GM12878 (cell line): Measurements from ENCODE around the gene OR52N4. TPM values are rescaled to one million over a fixed set of nuclear protein-coding genes. Genes with fewer than 3 reads are reported as not detected.

Experiments
- ATAC-seq: fragments of 200-7000 bp; cut with Tn5 transposase; 3 replicates; pipeline ENCODE4 v1.9.1; 2020; ENCODE audit warnings: mild to moderate bottlenecking, moderate library complexity
- Bru-seq: library from RNA; stranded (reverse); fragments of 400-500 nt; gene quantifications from one replicate; lab custom pipeline; 2021; lab: Mats Ljungman, UMichigan
- BruChase-seq, 2 experiments: library from RNA; stranded (reverse); fragments of 400-500 nt; gene quantifications; one replicate each; lab custom pipeline; 2021; lab: Mats Ljungman, UMichigan
- BruUV-seq: library from RNA; stranded (reverse); fragments of 400-500 nt; replicated peaks from 2 replicates; lab custom pipeline; 2021; lab: Mats Ljungman, UMichigan
- CTCF ChIA-PET: fragments of 300-600 bp; sonication (Branson Sonifier 250); formaldehyde crosslinking; extraction: SDS; loops from one replicate; lab custom pipeline; 2021; ENCODE audit warnings: inconsistent platforms; lab: Yijun Ruan, JAX
- POLR2A ChIA-PET: fragments of 350-600 bp; formaldehyde crosslinking; extraction: SDS; loops from one replicate; lab custom pipeline; 2021; ENCODE audit warnings: inconsistent platforms; lab: Charles Lee
- RAD21 ChIA-PET: fragments of 300-600 bp; sonication (Branson Sonifier 250); formaldehyde crosslinking; loops from one replicate; lab custom pipeline; 2023; ENCODE audit warnings: antibody characterized with exemption; ENCODE audit not compliant: unreplicated experiment; lab: Charles Lee
- SMC1A ChIA-PET: fragments of 300-600 bp; sonication (Branson Sonifier 250); formaldehyde crosslinking; loops from one replicate; lab custom pipeline; 2023; ENCODE audit not compliant: unreplicated experiment, uncharacterized antibody; lab: Charles Lee
- DNase-seq: peaks from one replicate; pipeline ENCODE4 v3.0.0-alpha.2; 2011; ENCODE audit warnings: low read depth, low spot score
- FAIRE-seq: peaks from 3 replicates; lab custom pipeline; 2011; peaks lifted over from hg19 to GRCh38; lab: Jason Lieb, UNC
- H2AFZ ChIP-seq: 2 replicates; pipeline ENCODE4 v1.6.0; 2011; ENCODE audit warnings: low read depth, low read length, control low read depth; ENCODE audit not compliant: control insufficient read depth
- H3K27ac ChIP-seq: 2 replicates; pipeline ENCODE4 v1.5.1; 2011; ENCODE audit warnings: control low read depth; ENCODE audit not compliant: control insufficient read depth, insufficient read depth
- H3K27me3 ChIP-seq, 2 experiments: replicated peaks in 1 of 2; 2 replicates each; pipeline versions ENCODE4 v1.6.0 to v1.6.1; 2011; ENCODE audit warnings: low read length in 1 of 2; ENCODE audit not compliant: control insufficient read depth in 2 of 2, insufficient read depth in 2 of 2
- H3K36me3 ChIP-seq, 2 experiments: 2 replicates each; pipeline ENCODE4 v1.5.1; 2011; ENCODE audit warnings: low read length in 1 of 2; ENCODE audit not compliant: control insufficient read depth in 2 of 2, insufficient read depth in 2 of 2
- H3K4me1 ChIP-seq: 2 replicates; pipeline ENCODE4 v1.6.1; 2011; ENCODE audit warnings: mild to moderate bottlenecking, low read length, moderate library complexity, mixed read lengths; ENCODE audit not compliant: control insufficient read depth, insufficient read depth
- H3K4me2 ChIP-seq: 2 replicates; pipeline ENCODE4 v1.6.0; 2011; ENCODE audit warnings: control low read depth; ENCODE audit not compliant: control insufficient read depth, insufficient read depth
- H3K4me3 ChIP-seq: fragments of 200-600 bp; sonication (generic); 2 replicates; pipeline ENCODE4 v1.5.1; 2016
- H3K79me2 ChIP-seq: 2 replicates; pipeline ENCODE4 v1.6.0; 2011; ENCODE audit warnings: low read length; ENCODE audit not compliant: control insufficient read depth, insufficient read depth
- H3K9ac ChIP-seq: 2 replicates; pipeline ENCODE4 v1.8.0; 2011; ENCODE audit warnings: low read length, control low read depth, mixed read lengths; ENCODE audit not compliant: control insufficient read depth, insufficient read depth
- H3K9me3 ChIP-seq: replicated peaks from 3 replicates; pipeline ENCODE4 v1.5.1; 2011; ENCODE audit warnings: mild to moderate bottlenecking, low read length; ENCODE audit not compliant: control insufficient read depth, insufficient read depth
- H4K20me1 ChIP-seq: 2 replicates; pipeline ENCODE4 v1.6.0; 2011; ENCODE audit not compliant: control insufficient read depth, insufficient read depth
- FOXK2 ChIP-seq: fragments of 450-650 bp; IDR thresholded peaks from 2 replicates; pipeline ENCODE4 v1.6.1; 2017; ENCODE audit warnings: mild to moderate bottlenecking, moderate library complexity
- IRF4 ChIP-seq: IDR thresholded peaks from 2 replicates; pipeline ENCODE4 v1.6.1; 2011; ENCODE audit warnings: low read depth, low read length
- MEF2A ChIP-seq: IDR thresholded peaks from 2 replicates; pipeline ENCODE4 v1.6.1; 2011; ENCODE audit warnings: low read depth, mild to moderate bottlenecking, low read length, moderate library complexity; ENCODE audit not compliant: insufficient read depth
- RCOR1 ChIP-seq: conservative IDR thresholded peaks from 2 replicates; pipeline ENCODE4 v1.6.1; 2012; ENCODE audit warnings: low read depth, low read length, improper control_type of control experiment
- SMAD1 ChIP-seq: fragments of 450-650 bp; IDR thresholded peaks from 2 replicates; pipeline ENCODE4 v1.6.1; 2018; ENCODE audit warnings: mild to moderate bottlenecking, low read depth; ENCODE audit not compliant: partially characterized antibody
- SMAD5 ChIP-seq: IDR thresholded peaks from 2 replicates; pipeline ENCODE4 v1.6.1; 2016; ENCODE audit warnings: antibody characterized with exemption, low read depth
- WGBS: methylation state at CpG from one replicate; pipeline ENCODE4 v1.1.6; 2016; ENCODE audit warnings: low lambda C conversion rate; ENCODE audit not compliant: insufficient replicate concordance, insufficient coverage; ENCODE audit errors: missing lambda C conversion rate; 5-methylcytosine and 5-hydroxymethylcytosine counted together
- in situ Hi-C: fragments of 300-500 bp; cut with MboI; formaldehyde crosslinking; loops from 9 replicates; pipeline ENCODE4 v1.14.3; 2018; ENCODE audit warnings: mixed read lengths
- intact Hi-C: fragments of 100-400 bp; cut with micrococcal nuclease; formaldehyde crosslinking; loops from one replicate; pipeline ENCODE4 v1.14.2; 2022; ENCODE audit not compliant: unreplicated experiment
- long read RNA-seq, 2 experiments: library from polyadenylated mRNA; unstranded; transcript quantifications; one replicate each; pipeline ENCODE4 v2.0.0, GENCODE V29; 2019 to 2020
- polyA minus RNA-seq, 3 experiments: library from RNA; depleted of rRNA, polyadenylated mRNA; stranded (reverse); fragments of >200 nt; gene quantifications; 2 replicates each; pipeline ENCODE4 v1.2.3, GENCODE V29; 2011
- polyA plus RNA-seq, 11 experiments: library from polyadenylated mRNA; depleted of rRNA in 4 of 11; unstranded in 6 of 11; stranded (reverse) in 5 of 11; fragments of >200 nt; fragmentation: Nextera tagmentation in 4 of 11; fragmentation: Illumina TruSeq in 1 of 11; extraction: Ambion mirVana in 4 of 11; extraction: Trizol in 1 of 11; gene quantifications; 1 replicate in 1 of 11; 2 replicates in 10 of 11; pipeline versions ENCODE4 v1.2.1 to v1.2.3, GENCODE V29; 2011 to 2016; ENCODE audit warnings: inconsistent platforms in 2 of 11, missing spikeins in 2 of 11, low read depth in 1 of 11
- total RNA-seq, 4 experiments: library from RNA; depleted of rRNA in 3 of 4; stranded (reverse); fragments of >200 nt in 3 of 4; fragmentation: Illumina TruSeq in 1 of 4; extraction: Trizol in 1 of 4; gene quantifications; 2 replicates each; pipeline versions ENCODE4 v1.2.1 to v1.2.3, GENCODE V29; 2013 to 2021
- TF ChIP-seq, protein P1 (sequence below): IDR thresholded peaks from 2 replicates; pipeline ENCODE4 v1.6.1; 2011; ENCODE audit warnings: low read depth, mild to moderate bottlenecking, low read length, moderate library complexity, borderline replicate concordance; ENCODE audit errors: extremely low read depth
- TF ChIP-seq, protein P2 (sequence below), 3 experiments: IDR thresholded peaks in 2 of 3; conservative IDR thresholded peaks in 1 of 3; 2 replicates each; pipeline ENCODE4 v1.5.1; 2011; ENCODE audit warnings: low read depth in 3 of 3, low read length in 3 of 3, mild to moderate bottlenecking in 3 of 3, control low read depth in 2 of 3, moderate library complexity in 2 of 3, inconsistent platforms in 1 of 3, mixed read lengths in 1 of 3; ENCODE audit not compliant: control insufficient read depth in 2 of 3, insufficient read depth in 1 of 3; ENCODE audit errors: extremely low read depth in 1 of 3
- TF ChIP-seq, protein P3 (sequence below): fragments of 450-650 bp; IDR thresholded peaks from 2 replicates; pipeline ENCODE4 v1.6.1; 2017; ENCODE audit warnings: low read depth, mild to moderate bottlenecking, moderate library complexity
- TF ChIP-seq, protein P4 (sequence below): fragments of 450-650 bp; IDR thresholded peaks from 2 replicates; pipeline ENCODE4 v1.6.1; 2016; ENCODE audit warnings: mild to moderate bottlenecking
- TF ChIP-seq, protein P5 (sequence below): IDR thresholded peaks from 2 replicates; pipeline ENCODE4 v1.6.1; 2012; ENCODE audit warnings: low read length, inconsistent platforms

Gene OR52N4
- total RNA-seq (2013; cell fraction: nucleolus; rRNA removed): 20.5 and 20.7 TPM in 2 replicates
- 0.85 and 1.3 TPM in 2 replicates for total RNA-seq (2014; rRNA removed)
- total RNA-seq (2014; rRNA removed; fragmentation: Illumina TruSeq; extraction: Trizol): 0.67 and 0.83 TPM in 2 replicates
- total RNA-seq (2021): 0.37 and 0.41 TPM in 2 replicates
- polyA plus RNA-seq (2011; ENCODE audit: low read depth): 0.41 TPM
- polyA plus RNA-seq (2011; rRNA removed): 8.6 and 9.4 TPM in 2 replicates
- polyA plus RNA-seq (2011; cell fraction: cytosol; rRNA removed): 4.1 and 7.3 TPM in 2 replicates
- polyA plus RNA-seq (2011; cell fraction: nucleus; rRNA removed): 11.8 and 21.9 TPM in 2 replicates
- polyA plus RNA-seq (2012): 0.94 and 0.97 TPM in 2 replicates
- polyA plus RNA-seq (2014; fragmentation: Illumina TruSeq; extraction: Trizol): 0.76 and 1.7 TPM in 2 replicates
- polyA plus RNA-seq (2014; fragmentation: Nextera tagmentation; extraction: Ambion mirVana): under 1 TPM; 0.16 to 0.35 TPM
- 0.33 and 1.2 TPM in 2 replicates for polyA plus RNA-seq (2014; rRNA removed)
- under 1 TPM in 1 of 2 experiments, not detected in 1; 0.21 TPM for polyA plus RNA-seq (2016; fragmentation: Nextera tagmentation; extraction: Ambion mirVana)
- polyA minus RNA-seq (2011; rRNA and poly(A)+ RNA removed): 7.0 and 12.8 TPM in 2 replicates
- not detected in 2 replicates for polyA minus RNA-seq (2011; cell fraction: cytosol; rRNA and poly(A)+ RNA removed)
- 8.3 and 9.4 TPM in 2 replicates for polyA minus RNA-seq (2011; cell fraction: nucleus; rRNA and poly(A)+ RNA removed)
- percentile 64 among the genes with signal in this experiment for Bru-seq, nascent RNA
- percentile 73 among the genes with signal in this experiment for BruChase-seq, experiment 1, labeled RNA remaining after a 6-hour chase
- percentile 76 among the genes with signal in this experiment for BruChase-seq, experiment 2, labeled RNA remaining after a 2-hour chase
- long read RNA-seq, experiment 1: 0 reads
- long read RNA-seq, experiment 2: 0 reads

DNA sequence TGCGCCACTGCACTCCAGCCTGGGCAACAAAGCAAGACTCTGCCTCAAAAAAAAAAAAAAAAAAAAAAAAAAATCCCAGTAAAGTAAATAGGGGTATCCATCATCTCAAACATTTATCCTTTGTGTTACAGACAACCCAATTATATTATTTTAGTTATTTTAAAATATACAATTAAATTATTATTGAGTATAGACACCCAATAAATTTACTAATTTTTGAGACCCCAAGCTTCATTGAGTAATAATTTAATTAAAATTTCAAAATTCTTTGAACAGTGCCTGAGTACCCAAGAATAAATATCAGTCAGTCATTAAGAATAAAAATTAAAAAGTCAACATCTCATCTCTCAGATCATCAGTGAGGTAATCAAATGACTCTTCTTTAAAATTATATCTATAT, at the start of gene OR52N4:
Gene OR52N4, plus strand, starts transcription at position 301 of the 400 bp plus-strand sequence. CDS start 498 bp downstream, outside the sequence.
- no peaks in the 10 kb centered on the region for H4K20me1 ChIP-seq
- RAD21 ChIA-PET: no interaction called here
- FAIRE-seq (no peak), ATAC-seq (no peak), DNase-seq (no peak)
- no peaks in the 10 kb centered on the region for H3K27me3 ChIP-seq
- H3K4me1 ChIP-seq: no peaks in the 10 kb centered on the region
- no peaks in the 10 kb centered on the region for H3K36me3 ChIP-seq
- no peak within 1 kb of the TSS for H3K27ac ChIP-seq
- no peak within 1 kb of the TSS for H3K9ac ChIP-seq
- no peaks in the 10 kb centered on the region for H3K9me3 ChIP-seq
- TF ChIP-seq RCOR1 (no peak), MEF2A (no peak), SMAD5 (no peak), FOXK2 (no peak), IRF4 (no peak), SMAD1 (no peak)
- TF ChIP-seq, protein P1, sequence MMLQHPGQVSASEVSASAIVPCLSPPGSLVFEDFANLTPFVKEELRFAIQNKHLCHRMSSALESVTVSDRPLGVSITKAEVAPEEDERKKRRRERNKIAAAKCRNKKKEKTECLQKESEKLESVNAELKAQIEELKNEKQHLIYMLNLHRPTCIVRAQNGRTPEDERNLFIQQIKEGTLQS: no peak
- TF ChIP-seq, protein P2, sequence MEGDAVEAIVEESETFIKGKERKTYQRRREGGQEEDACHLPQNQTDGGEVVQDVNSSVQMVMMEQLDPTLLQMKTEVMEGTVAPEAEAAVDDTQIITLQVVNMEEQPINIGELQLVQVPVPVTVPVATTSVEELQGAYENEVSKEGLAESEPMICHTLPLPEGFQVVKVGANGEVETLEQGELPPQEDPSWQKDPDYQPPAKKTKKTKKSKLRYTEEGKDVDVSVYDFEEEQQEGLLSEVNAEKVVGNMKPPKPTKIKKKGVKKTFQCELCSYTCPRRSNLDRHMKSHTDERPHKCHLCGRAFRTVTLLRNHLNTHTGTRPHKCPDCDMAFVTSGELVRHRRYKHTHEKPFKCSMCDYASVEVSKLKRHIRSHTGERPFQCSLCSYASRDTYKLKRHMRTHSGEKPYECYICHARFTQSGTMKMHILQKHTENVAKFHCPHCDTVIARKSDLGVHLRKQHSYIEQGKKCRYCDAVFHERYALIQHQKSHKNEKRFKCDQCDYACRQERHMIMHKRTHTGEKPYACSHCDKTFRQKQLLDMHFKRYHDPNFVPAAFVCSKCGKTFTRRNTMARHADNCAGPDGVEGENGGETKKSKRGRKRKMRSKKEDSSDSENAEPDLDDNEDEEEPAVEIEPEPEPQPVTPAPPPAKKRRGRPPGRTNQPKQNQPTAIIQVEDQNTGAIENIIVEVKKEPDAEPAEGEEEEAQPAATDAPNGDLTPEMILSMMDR (IDR thresholded peaks at IDR 0.05 in 2 of 3, conservative IDR thresholded peaks at IDR 0.05 in 1 of 3; ENCODE audit: control insufficient read depth in 2 of 3, extremely low read depth in 1 of 3, insufficient read depth in 1 of 3, low read depth in 3 of 3, low read length in 3 of 3): no peak
- TF ChIP-seq, protein P3, sequence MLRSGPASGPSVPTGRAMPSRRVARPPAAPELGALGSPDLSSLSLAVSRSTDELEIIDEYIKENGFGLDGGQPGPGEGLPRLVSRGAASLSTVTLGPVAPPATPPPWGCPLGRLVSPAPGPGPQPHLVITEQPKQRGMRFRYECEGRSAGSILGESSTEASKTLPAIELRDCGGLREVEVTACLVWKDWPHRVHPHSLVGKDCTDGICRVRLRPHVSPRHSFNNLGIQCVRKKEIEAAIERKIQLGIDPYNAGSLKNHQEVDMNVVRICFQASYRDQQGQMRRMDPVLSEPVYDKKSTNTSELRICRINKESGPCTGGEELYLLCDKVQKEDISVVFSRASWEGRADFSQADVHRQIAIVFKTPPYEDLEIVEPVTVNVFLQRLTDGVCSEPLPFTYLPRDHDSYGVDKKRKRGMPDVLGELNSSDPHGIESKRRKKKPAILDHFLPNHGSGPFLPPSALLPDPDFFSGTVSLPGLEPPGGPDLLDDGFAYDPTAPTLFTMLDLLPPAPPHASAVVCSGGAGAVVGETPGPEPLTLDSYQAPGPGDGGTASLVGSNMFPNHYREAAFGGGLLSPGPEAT: no peak
- TF ChIP-seq, protein P4, sequence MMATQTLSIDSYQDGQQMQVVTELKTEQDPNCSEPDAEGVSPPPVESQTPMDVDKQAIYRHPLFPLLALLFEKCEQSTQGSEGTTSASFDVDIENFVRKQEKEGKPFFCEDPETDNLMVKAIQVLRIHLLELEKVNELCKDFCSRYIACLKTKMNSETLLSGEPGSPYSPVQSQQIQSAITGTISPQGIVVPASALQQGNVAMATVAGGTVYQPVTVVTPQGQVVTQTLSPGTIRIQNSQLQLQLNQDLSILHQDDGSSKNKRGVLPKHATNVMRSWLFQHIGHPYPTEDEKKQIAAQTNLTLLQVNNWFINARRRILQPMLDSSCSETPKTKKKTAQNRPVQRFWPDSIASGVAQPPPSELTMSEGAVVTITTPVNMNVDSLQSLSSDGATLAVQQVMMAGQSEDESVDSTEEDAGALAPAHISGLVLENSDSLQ: no peak
- TF ChIP-seq, protein P5, sequence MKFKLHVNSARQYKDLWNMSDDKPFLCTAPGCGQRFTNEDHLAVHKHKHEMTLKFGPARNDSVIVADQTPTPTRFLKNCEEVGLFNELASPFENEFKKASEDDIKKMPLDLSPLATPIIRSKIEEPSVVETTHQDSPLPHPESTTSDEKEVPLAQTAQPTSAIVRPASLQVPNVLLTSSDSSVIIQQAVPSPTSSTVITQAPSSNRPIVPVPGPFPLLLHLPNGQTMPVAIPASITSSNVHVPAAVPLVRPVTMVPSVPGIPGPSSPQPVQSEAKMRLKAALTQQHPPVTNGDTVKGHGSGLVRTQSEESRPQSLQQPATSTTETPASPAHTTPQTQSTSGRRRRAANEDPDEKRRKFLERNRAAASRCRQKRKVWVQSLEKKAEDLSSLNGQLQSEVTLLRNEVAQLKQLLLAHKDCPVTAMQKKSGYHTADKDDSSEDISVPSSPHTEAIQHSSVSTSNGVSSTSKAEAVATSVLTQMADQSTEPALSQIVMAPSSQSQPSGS: no peak
- in situ Hi-C loops (no loop called here), intact Hi-C loops (no loop called here)
- WGBS: 0% methylated on average over 1 of the region's 1 CpG
- POLR2A ChIA-PET: interaction anchor here (0.6 to 0.7 kb wide), 2 partner anchors 20 to 1784 kb away, joined by 3 to 6 read pairs; no protein-coding TSS in a partner anchor
- CTCF ChIA-PET: interaction anchor here (1.0 kb wide), 1 partner anchor 11 kb away, joined by 3 read pairs; no protein-coding TSS in a partner anchor
- no peak within 1 kb of the TSS for H3K4me2 ChIP-seq
- no TSS peak for BruUV-seq
- H3K79me2 ChIP-seq: no peaks in the 10 kb centered on the region
- no peak within 1 kb of the TSS for H2AFZ ChIP-seq
- H3K4me3 ChIP-seq: no peak within 1 kb of the TSS
- SMC1A ChIA-PET: no interaction called here
